ENCODE data around the gene TBC1D9B.

The TBC1D9B gene

DNA sequence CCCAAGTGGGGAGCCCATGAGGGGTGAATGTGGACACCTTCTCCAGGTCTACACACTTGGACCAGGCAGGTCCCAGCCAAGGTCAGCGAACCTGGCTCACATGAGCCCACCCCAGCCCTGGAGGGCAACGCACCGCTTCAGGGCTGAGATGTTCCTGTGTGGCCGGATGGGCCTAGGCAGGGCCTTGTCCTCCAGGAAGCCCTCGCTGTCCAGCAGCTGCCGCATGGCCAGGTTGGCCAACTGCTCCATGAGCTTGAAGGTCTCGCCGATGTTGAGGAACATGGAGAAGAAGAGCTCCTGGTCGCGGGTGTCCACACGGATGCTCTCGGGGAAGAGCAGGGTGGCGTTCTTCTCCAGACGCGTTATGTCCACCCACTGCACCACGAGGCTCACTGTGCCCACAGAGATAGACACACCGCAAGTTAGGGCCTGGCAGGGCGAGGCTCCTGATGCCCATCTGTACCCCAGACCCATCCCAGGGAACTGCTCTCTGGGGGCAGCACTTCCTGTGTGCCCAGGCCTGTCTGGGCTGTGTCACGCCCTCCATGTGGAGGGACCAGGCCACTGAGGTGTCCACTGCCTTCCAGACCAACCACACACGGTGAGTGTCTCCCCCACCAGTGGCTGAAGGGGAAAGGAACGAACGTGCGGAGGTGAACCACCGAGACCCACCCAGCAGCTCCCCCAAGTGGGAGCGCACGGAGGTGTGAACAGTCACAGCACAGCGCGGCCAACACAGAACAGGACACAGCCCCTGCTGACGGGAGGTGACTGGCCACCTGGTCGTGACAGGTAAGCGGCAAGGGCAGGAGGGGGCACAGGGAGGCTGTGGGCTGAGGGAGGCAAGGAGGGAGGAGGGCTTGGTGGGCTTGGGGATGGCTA, 14.4 kb downstream of the TBC1D9B start:
- TF ChIP-seq ZFX (IDR thresholded peaks at IDR 0.05), result no peak
- TF ChIP-seq, protein P1, sequence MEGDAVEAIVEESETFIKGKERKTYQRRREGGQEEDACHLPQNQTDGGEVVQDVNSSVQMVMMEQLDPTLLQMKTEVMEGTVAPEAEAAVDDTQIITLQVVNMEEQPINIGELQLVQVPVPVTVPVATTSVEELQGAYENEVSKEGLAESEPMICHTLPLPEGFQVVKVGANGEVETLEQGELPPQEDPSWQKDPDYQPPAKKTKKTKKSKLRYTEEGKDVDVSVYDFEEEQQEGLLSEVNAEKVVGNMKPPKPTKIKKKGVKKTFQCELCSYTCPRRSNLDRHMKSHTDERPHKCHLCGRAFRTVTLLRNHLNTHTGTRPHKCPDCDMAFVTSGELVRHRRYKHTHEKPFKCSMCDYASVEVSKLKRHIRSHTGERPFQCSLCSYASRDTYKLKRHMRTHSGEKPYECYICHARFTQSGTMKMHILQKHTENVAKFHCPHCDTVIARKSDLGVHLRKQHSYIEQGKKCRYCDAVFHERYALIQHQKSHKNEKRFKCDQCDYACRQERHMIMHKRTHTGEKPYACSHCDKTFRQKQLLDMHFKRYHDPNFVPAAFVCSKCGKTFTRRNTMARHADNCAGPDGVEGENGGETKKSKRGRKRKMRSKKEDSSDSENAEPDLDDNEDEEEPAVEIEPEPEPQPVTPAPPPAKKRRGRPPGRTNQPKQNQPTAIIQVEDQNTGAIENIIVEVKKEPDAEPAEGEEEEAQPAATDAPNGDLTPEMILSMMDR (conservative IDR thresholded peaks at IDR 0.05), result no peak
- no peak overlapping the region for H3K27ac ChIP-seq

GRCh38 chr5:179892255-179892654, 15.4 kb downstream of the TBC1D9B start:
- H3K27ac ChIP-seq, result no peak overlapping the region
- TF ChIP-seq ZFX (IDR thresholded peaks at IDR 0.05), result no peak
- TF ChIP-seq, protein P1 (conservative IDR thresholded peaks at IDR 0.05), result no peak

- TF ChIP-seq, protein P1 (conservative IDR thresholded peaks at IDR 0.05), result no peak
- no peak for TF ChIP-seq ZFX (IDR thresholded peaks at IDR 0.05)
Observed at GRCh38 chr5:179890751-179891682, 16.7 kb downstream of the TBC1D9B start.

DNA sequence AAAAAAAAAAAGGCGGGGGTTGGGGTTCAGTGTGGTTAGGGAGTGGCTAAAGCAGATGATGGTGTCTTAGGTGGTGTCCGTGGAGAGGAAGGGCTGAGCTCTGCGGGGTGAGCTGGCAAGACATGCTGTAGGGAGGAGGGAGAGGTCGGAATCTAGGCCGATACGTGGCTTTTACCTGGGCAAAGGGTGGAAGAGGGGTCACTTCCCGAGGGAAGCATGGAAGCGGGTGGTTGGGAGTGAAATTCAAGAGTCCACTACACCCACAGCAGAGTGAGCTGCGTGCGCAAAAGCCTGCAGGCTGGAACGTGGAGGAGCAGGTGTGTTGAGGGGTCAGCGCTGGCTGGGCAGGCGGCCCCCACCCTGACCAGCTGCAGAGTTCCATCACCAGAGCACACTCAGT, 17.8 kb downstream of the TBC1D9B start:
- TF ChIP-seq, protein P1 (conservative IDR thresholded peaks at IDR 0.05), result no peak
- TF ChIP-seq ZFX (IDR thresholded peaks at IDR 0.05), result no peak
- H3K27ac ChIP-seq, result no peak overlapping the region

More at GRCh38 chr5:179890751-179891682, 16.7 kb downstream of the TBC1D9B start:
- no peak overlapping the region for H3K27ac ChIP-seq

- TF ChIP-seq, protein P1 (conservative IDR thresholded peaks at IDR 0.05), result no peak
- TF ChIP-seq ZFX (IDR thresholded peaks at IDR 0.05), result no peak
- H3K27ac ChIP-seq, result no peak overlapping the region
Observed at GRCh38 chr5:179887802-179888201, 19.9 kb downstream of the TBC1D9B start.

GRCh38 chr5:179887095-179887494, 20.6 kb downstream of the TBC1D9B start:
- TF ChIP-seq, protein P1 (conservative IDR thresholded peaks at IDR 0.05), result no peak
- no peak for TF ChIP-seq ZFX (IDR thresholded peaks at IDR 0.05)

More at GRCh38 chr5:179887095-179887494, 20.6 kb downstream of the TBC1D9B start:
- H3K27ac ChIP-seq, result no peak overlapping the region

All from C4-2B (cell line).